Measurements from ENCODE around the gene ORC4.

DNA sequence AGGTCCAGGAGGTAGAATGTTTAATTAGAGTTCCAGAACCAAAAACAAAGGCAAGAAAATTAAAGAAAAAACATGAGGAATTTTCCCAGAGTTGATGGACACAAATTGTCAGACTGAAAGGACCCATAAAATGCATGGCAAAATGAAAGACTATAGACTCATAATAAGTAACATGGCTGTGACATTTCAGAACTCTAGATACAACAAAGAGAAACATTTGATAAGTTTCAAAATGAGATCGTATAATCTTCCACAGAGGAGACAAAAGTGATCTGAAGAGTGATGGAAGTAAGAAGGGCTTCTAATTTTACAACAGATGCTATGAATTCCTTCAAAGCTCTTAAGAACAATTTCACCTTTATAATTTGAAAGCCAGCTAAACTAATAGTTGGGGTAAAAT, 20.4 kb downstream of the ORC4 start:
- TF ChIP-seq CTCF (IDR thresholded peaks at IDR 0.05) (no peak), EP300 (IDR thresholded peaks at IDR 0.05) (no peak)
